Fibroblast of lung (primary cell): ENCODE results near the gene RSF1.

Experiments
- CTCF ChIP-seq, 2 donors: IDR thresholded peaks in 1 of 2; conservative IDR thresholded peaks in 1 of 2; 1 replicate in 1 of 2; 2 replicates in 1 of 2; pipeline ENCODE4 v1.5.1; 2011 to 2012; ENCODE audit warnings: low read length in 2 of 2, control low read depth in 1 of 2, inconsistent platforms in 1 of 2, low read depth in 1 of 2, mild to moderate bottlenecking in 1 of 2
- EZH2 ChIP-seq: IDR thresholded peaks from 2 replicates; pipeline ENCODE4 v1.5.1; 2012; ENCODE audit warnings: low read length, control low read depth, mild to moderate bottlenecking; ENCODE audit errors: missing control alignments

DNA sequence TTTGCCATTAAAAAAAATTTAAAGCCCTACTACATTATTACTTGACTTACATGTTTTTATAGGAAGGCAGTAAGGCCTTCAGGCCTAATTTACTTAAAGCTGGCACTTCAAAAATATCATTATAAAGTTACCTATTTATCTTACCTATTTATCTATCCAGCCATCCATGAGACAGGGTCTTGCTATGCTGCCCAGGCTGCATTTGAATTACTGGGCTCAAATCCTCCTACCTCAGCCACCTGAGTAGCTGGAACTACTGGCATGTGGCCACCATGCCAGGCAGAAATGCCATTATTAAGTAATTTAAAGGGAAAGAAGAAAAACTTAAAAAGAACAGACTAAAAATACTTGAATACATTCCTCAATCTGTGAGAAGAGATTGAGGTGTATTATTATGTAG lies 122.7 kb downstream of the RSF1 start:
- TF ChIP-seq CTCF (conservative IDR thresholded peaks at IDR 0.05 in 1 of 2, IDR thresholded peaks at IDR 0.05 in 1 of 2; ENCODE audit: low read depth in 1 of 2, low read length in 2 of 2): no peak
- no peak for TF ChIP-seq EZH2
